IMR-90 (cell line): ENCODE data around the gene UBA52.

Experiments
- BHLHE40 ChIP-seq: fragments of 150-350 bp; IDR thresholded peaks from 2 replicates; pipeline ENCODE4 v1.6.1; 2016; ENCODE audit warnings: mild to moderate bottlenecking, low read depth, low read length
- CEBPB ChIP-seq: IDR thresholded peaks from 2 replicates; pipeline ENCODE4 v1.6.1; 2012; ENCODE audit warnings: low read depth, low read length, improper control_type of control experiment
- CHD1 ChIP-seq: IDR thresholded peaks from 2 replicates; pipeline ENCODE4 v1.6.1; 2012; ENCODE audit warnings: low read depth, low read length, improper control_type of control experiment
- CTCF ChIP-seq: conservative IDR thresholded peaks from 2 replicates; pipeline ENCODE4 v1.5.1; 2012; ENCODE audit warnings: mild to moderate bottlenecking, low read depth, low read length, improper control_type of control experiment
- FOS ChIP-seq: fragments of 150-350 bp; IDR thresholded peaks from 2 replicates; pipeline ENCODE4 v1.6.1; 2016; ENCODE audit warnings: low read depth, low read length
- MAFK ChIP-seq: IDR thresholded peaks from 2 replicates; pipeline ENCODE4 v1.6.1; 2012; ENCODE audit warnings: low read depth, low read length, improper control_type of control experiment
- MAZ ChIP-seq: IDR thresholded peaks from 2 replicates; pipeline ENCODE4 v1.6.1; 2012; ENCODE audit warnings: low read depth, mild to moderate bottlenecking, low read length, improper control_type of control experiment, moderate library complexity, borderline replicate concordance
- MXI1 ChIP-seq: IDR thresholded peaks from 2 replicates; pipeline ENCODE4 v1.6.1; 2012; ENCODE audit warnings: low read depth, mild to moderate bottlenecking, low read length, moderate library complexity, borderline replicate concordance
- POLR2A ChIP-seq: IDR thresholded peaks from 2 replicates; pipeline ENCODE4 v1.6.1; 2012; ENCODE audit warnings: mild to moderate bottlenecking, low read depth, low read length
- RFX5 ChIP-seq: IDR thresholded peaks from 2 replicates; pipeline ENCODE4 v1.8.0; 2012; ENCODE audit warnings: low read depth, mild to moderate bottlenecking, low read length, moderate library complexity
- SMC3 ChIP-seq: fragments of 150-350 bp; IDR thresholded peaks from 2 replicates; pipeline ENCODE4 v1.6.1; 2016; ENCODE audit warnings: low read depth, mild to moderate bottlenecking, antibody characterized with exemption, low read length, moderate library complexity
- TF ChIP-seq, protein P1 (sequence below): fragments of 150-350 bp; IDR thresholded peaks from 2 replicates; pipeline ENCODE4 v1.6.1; 2016; ENCODE audit warnings: low read depth, mild to moderate bottlenecking, low read length, moderate library complexity, borderline replicate concordance
- TF ChIP-seq, protein P2 (sequence below): fragments of 150-350 bp; IDR thresholded peaks from 2 replicates; pipeline ENCODE4 v1.6.1; 2017; ENCODE audit warnings: mild to moderate bottlenecking, antibody characterized with exemption, low read length, low read depth

DNA sequence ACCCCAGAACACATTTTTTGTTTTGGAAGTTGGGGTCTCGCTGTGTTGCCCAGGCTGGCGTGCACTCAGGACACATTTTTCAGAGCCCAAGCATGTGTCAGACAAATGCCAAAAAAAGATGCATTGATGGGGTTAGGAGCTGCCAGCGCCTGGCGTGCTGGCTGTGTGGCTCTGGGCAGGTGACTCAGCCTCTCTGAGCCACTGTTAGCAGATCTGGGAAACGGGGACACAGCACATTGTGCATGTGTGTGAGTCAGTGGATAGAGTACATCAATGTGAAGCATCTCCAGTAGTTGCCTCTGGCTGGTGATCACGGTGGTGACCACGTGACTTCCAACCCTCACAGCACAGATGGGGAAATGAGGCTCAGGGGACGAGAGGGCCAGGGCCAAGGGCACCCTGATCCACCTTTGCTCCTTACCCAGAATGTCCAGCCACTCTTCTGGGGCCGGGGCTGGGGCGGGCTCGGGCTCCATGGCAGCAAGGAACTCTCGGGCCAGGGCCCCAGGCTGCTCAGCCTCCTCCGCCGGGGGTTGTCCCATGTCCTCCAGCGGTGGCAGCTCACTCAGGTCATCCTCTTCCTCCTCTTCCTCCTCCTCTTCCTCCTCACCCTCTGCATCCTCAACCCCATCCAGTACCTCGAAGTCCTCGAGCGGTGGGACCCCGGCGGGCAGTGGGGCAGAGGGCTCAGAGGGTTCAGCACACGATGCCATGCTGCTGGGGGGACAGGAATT, 30.2 kb upstream of the UBA52 start:
- TF ChIP-seq CHD1 = no peak
- TF ChIP-seq CTCF = no peak
- TF ChIP-seq POLR2A = no peak
- TF ChIP-seq CEBPB = no peak
- TF ChIP-seq BHLHE40 = no peak
- TF ChIP-seq RFX5 = no peak
- no peak for TF ChIP-seq MAFK
- TF ChIP-seq, protein P1, sequence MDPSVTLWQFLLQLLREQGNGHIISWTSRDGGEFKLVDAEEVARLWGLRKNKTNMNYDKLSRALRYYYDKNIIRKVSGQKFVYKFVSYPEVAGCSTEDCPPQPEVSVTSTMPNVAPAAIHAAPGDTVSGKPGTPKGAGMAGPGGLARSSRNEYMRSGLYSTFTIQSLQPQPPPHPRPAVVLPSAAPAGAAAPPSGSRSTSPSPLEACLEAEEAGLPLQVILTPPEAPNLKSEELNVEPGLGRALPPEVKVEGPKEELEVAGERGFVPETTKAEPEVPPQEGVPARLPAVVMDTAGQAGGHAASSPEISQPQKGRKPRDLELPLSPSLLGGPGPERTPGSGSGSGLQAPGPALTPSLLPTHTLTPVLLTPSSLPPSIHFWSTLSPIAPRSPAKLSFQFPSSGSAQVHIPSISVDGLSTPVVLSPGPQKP = no peak
- TF ChIP-seq MAZ = no peak
- TF ChIP-seq MXI1 = no peak
- TF ChIP-seq, protein P2, sequence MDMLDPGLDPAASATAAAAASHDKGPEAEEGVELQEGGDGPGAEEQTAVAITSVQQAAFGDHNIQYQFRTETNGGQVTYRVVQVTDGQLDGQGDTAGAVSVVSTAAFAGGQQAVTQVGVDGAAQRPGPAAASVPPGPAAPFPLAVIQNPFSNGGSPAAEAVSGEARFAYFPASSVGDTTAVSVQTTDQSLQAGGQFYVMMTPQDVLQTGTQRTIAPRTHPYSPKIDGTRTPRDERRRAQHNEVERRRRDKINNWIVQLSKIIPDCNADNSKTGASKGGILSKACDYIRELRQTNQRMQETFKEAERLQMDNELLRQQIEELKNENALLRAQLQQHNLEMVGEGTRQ = no peak; the same call in 1 of the 2 replicates
- TF ChIP-seq SMC3 = no peak
- no peak for TF ChIP-seq FOS
